ENCODE results near the gene NOP10.
"Not testable (repeated sequence)": the region's sequence is repeated elsewhere in the genome, so short reads cannot be mapped to it uniquely, and the experiment has no call there.

The NOP10 gene

GRCh38 chr15:34359416-34359815 is 16.5 kb upstream of the NOP10 start:
- in situ Hi-C loops (cut with MboI; ENCODE audit: low sequenced_read_pairs): no loop called here

GRCh38 chr15:34358948-34359347 is 16.0 kb upstream of the NOP10 start:
- in situ Hi-C loops (cut with MboI; ENCODE audit: low sequenced_read_pairs): no loop called here

GRCh38 chr15:34358367-34358766 is 15.4 kb upstream of the NOP10 start:
- in situ Hi-C loops (cut with MboI; ENCODE audit: low sequenced_read_pairs): no loop called here

GRCh38 chr15:34357653-34358052 is 14.7 kb upstream of the NOP10 start:
- in situ Hi-C loops (cut with MboI; ENCODE audit: low sequenced_read_pairs): no loop called here

- in situ Hi-C loops (cut with MboI; ENCODE audit: low sequenced_read_pairs): no loop called here
These were observed 12.3 kb upstream of the NOP10 start for GRCh38 chr15:34355241-34355640.

- in situ Hi-C loops (cut with MboI; ENCODE audit: low sequenced_read_pairs): no loop called here
These were observed 11.3 kb upstream of the NOP10 start for GRCh38 chr15:34354286-34354685.

GRCh38 chr15:34353627-34354026 is 10.7 kb upstream of the NOP10 start:
- in situ Hi-C loops (cut with MboI; ENCODE audit: low sequenced_read_pairs): no loop called here

GRCh38 chr15:34352996-34353395 is 10.1 kb upstream of the NOP10 start:
- in situ Hi-C loops (cut with MboI; ENCODE audit: low sequenced_read_pairs): not testable (repeated sequence)

GRCh38 chr15:34349769-34350168 is 6.8 kb upstream of the NOP10 start:
- in situ Hi-C loops (cut with MboI; ENCODE audit: low sequenced_read_pairs): no loop called here

- in situ Hi-C loops (cut with MboI; ENCODE audit: low sequenced_read_pairs): no loop called here
These were observed 5.9 kb upstream of the NOP10 start for GRCh38 chr15:34348735-34349300.

- in situ Hi-C loops (cut with MboI; ENCODE audit: low sequenced_read_pairs): no loop called here
These were observed 5.2 kb upstream of the NOP10 start for GRCh38 chr15:34347951-34348638.

GRCh38 chr15:34342213-34342736 is 661 bp downstream of the NOP10 start:
- in situ Hi-C loops (cut with MboI; ENCODE audit: low sequenced_read_pairs): not testable (repeated sequence)

GRCh38 chr15:34341381-34342212 is 1.3 kb downstream of the NOP10 start:
- in situ Hi-C loops (cut with MboI; ENCODE audit: low sequenced_read_pairs): no loop called here

- in situ Hi-C loops (cut with MboI; ENCODE audit: low sequenced_read_pairs): no loop called here
These were observed 3.0 kb downstream of the NOP10 start for GRCh38 chr15:34339946-34340345.

- in situ Hi-C loops (cut with MboI; ENCODE audit: low sequenced_read_pairs): no loop called here
These were observed 4.6 kb downstream of the NOP10 start for GRCh38 chr15:34338347-34338746.

GRCh38 chr15:34337557-34338306 is 5.2 kb downstream of the NOP10 start, which contains the start of gene SLC12A6:
SLC12A6 (minus strand) TSS chr15:34337781; CDS start chr15:34336680, 1,101 bp downstream.
- in situ Hi-C loops (cut with MboI; ENCODE audit: low sequenced_read_pairs): no loop called here

- in situ Hi-C loops (cut with MboI; ENCODE audit: low sequenced_read_pairs): no loop called here
These were observed 5.9 kb downstream of the NOP10 start for GRCh38 chr15:34336991-34337556.

- in situ Hi-C loops (cut with MboI; ENCODE audit: low sequenced_read_pairs): no loop called here
These were observed 6.5 kb downstream of the NOP10 start for GRCh38 chr15:34336231-34336990.

GRCh38 chr15:34335176-34336032 is 7.5 kb downstream of the NOP10 start:
- in situ Hi-C loops (cut with MboI; ENCODE audit: low sequenced_read_pairs): no loop called here

All from hTERT RPE-1 (cell line).